ENCODE results near the gene TEF. TPM values are rescaled to one million over a fixed set of nuclear protein-coding genes. Genes with fewer than 3 reads are reported as not detected.
"Not testable (repeated sequence)": the region's sequence is repeated elsewhere in the genome, so short reads cannot be mapped to it uniquely, and the experiment has no call there.

The TEF gene
- total RNA-seq, 2 experiments from 2014 or later: 1.7 to 1.9 TPM

- H3K9me3 Mint-ChIP-seq: no peaks in the 10 kb centered on the region
- intact Hi-C loops (cut with micrococcal nuclease): no loop called here
- no peak overlapping the region for H3K4me3 Mint-ChIP-seq
- H3K36me3 Mint-ChIP-seq (ENCODE audit: low read depth): peaks cover 3% of the 10 kb centered on the region
- no peaks in the 10 kb centered on the region for H3K27me3 Mint-ChIP-seq (ENCODE audit: low read depth)
- DNase-seq: no peak
- no peak overlapping the region for H3K27ac Mint-ChIP-seq
- CTCF ChIA-PET: no interaction called here
- no peaks in the 10 kb centered on the region for H3K4me1 Mint-ChIP-seq (ENCODE audit: low read depth)
Observed at GRCh38 chr22:41397143-41397811, 15.5 kb downstream of the TEF start.

- intact Hi-C loops (cut with micrococcal nuclease): no loop called here
- Mint-ChIP-seq H3K9me3 (no peaks in the 10 kb centered on the region), H3K4me1 (ENCODE audit: low read depth) (peaks cover 3% of the 10 kb centered on the region), H3K27ac (no peak overlapping the region), H3K4me3 (no peak overlapping the region), H3K36me3 (ENCODE audit: low read depth) (peaks cover 3% of the 10 kb centered on the region), H3K27me3 (ENCODE audit: low read depth) (no peaks in the 10 kb centered on the region)
- CTCF ChIA-PET: no interaction called here
- no peak for DNase-seq
Observed at GRCh38 chr22:41398921-41399320, 17.2 kb downstream of the TEF start.

GRCh38 chr22:41401781-41402648 is 20.3 kb downstream of the TEF start:
- Mint-ChIP-seq H3K9me3 (no peaks in the 10 kb centered on the region), H3K27ac (peak overlapping the region; percentile 59), H3K4me3 (no peak overlapping the region), H3K27me3 (ENCODE audit: low read depth) (no peaks in the 10 kb centered on the region), H3K4me1 (ENCODE audit: low read depth) (peaks cover 12% of the 10 kb centered on the region), H3K36me3 (ENCODE audit: low read depth) (no peaks in the 10 kb centered on the region)
- no peak for DNase-seq
- intact Hi-C loops (cut with micrococcal nuclease): loop anchor here (5.0 kb wide), 1 partner anchor 195 kb away; no protein-coding TSS in a partner anchor
- CTCF ChIA-PET: interaction anchor here (1.0 to 5.9 kb wide), 9 partner anchors 15 to 479 kb away, joined by 3 to 84 read pairs (median 8); no protein-coding TSS in a partner anchor

GRCh38 chr22:41402851-41403250 is 21.1 kb downstream of the TEF start:
- intact Hi-C loops (cut with micrococcal nuclease): loop anchor here (1.0 to 5.0 kb wide), 5 partner anchors 41 to 194 kb away; no protein-coding TSS in a partner anchor
- not testable (repeated sequence) for H3K27ac Mint-ChIP-seq; H3K9me3 Mint-ChIP-seq; DNase-seq; H3K36me3 Mint-ChIP-seq (ENCODE audit: low read depth); H3K27me3 Mint-ChIP-seq (ENCODE audit: low read depth); H3K4me3 Mint-ChIP-seq
- CTCF ChIA-PET: interaction anchor here (0.6 to 5.9 kb wide), 17 partner anchors 9 to 480 kb away, joined by 3 to 84 read pairs (median 6); partner anchors contain the start of gene TEF
- H3K4me1 Mint-ChIP-seq (ENCODE audit: low read depth): peaks cover 12% of the 10 kb centered on the region

GRCh38 chr22:41403532-41404318 is 22.0 kb downstream of the TEF start:
- H3K4me1 Mint-ChIP-seq (ENCODE audit: low read depth): peaks cover 12% of the 10 kb centered on the region
- CTCF ChIA-PET: interaction anchor here (0.6 to 5.9 kb wide), 34 partner anchors 13 to 557 kb away, joined by 3 to 84 read pairs (median 5); partner anchors contain the start of genes PHF5A and TEF

GRCh38 chr22:41405588-41405987 is 23.8 kb downstream of the TEF start:
- H3K27ac Mint-ChIP-seq: no peak overlapping the region
- intact Hi-C loops (cut with micrococcal nuclease): no loop called here
- H3K4me1 Mint-ChIP-seq (ENCODE audit: low read depth): peaks cover 12% of the 10 kb centered on the region
- H3K4me3 Mint-ChIP-seq: no peak overlapping the region
- peak; percentile 25 for DNase-seq
- CTCF ChIA-PET: interaction anchor here (0.7 to 5.9 kb wide), 4 partner anchors 43 to 120 kb away, joined by 3 to 84 read pairs (median 48); no protein-coding TSS in a partner anchor
- H3K27me3 Mint-ChIP-seq (ENCODE audit: low read depth): no peaks in the 10 kb centered on the region
- no peaks in the 10 kb centered on the region for H3K9me3 Mint-ChIP-seq
- no peaks in the 10 kb centered on the region for H3K36me3 Mint-ChIP-seq (ENCODE audit: low read depth)

More at GRCh38 chr22:41403532-41404318, 22.0 kb downstream of the TEF start:
- Mint-ChIP-seq H3K36me3 (ENCODE audit: low read depth) (no peaks in the 10 kb centered on the region), H3K4me3 (no peak overlapping the region), H3K27me3 (ENCODE audit: low read depth) (no peaks in the 10 kb centered on the region), H3K9me3 (no peaks in the 10 kb centered on the region), H3K27ac (no peak overlapping the region)
- peak; percentile 92 for DNase-seq
- intact Hi-C loops (cut with micrococcal nuclease): loop anchor here (1.0 to 5.0 kb wide), 6 partner anchors 41 to 194 kb away; no protein-coding TSS in a partner anchor

- no peak overlapping the region for H3K4me3 Mint-ChIP-seq
- CTCF ChIA-PET: interaction anchor here (1.0 to 5.9 kb wide), 2 partner anchors 42 to 119 kb away, joined by 4 to 64 read pairs; no protein-coding TSS in a partner anchor
- H3K27ac Mint-ChIP-seq: no peak overlapping the region
- no peaks in the 10 kb centered on the region for H3K36me3 Mint-ChIP-seq (ENCODE audit: low read depth)
- intact Hi-C loops (cut with micrococcal nuclease): no loop called here
- no peaks in the 10 kb centered on the region for H3K27me3 Mint-ChIP-seq (ENCODE audit: low read depth)
- H3K4me1 Mint-ChIP-seq (ENCODE audit: low read depth): peaks cover 13% of the 10 kb centered on the region
- H3K9me3 Mint-ChIP-seq: no peaks in the 10 kb centered on the region
- DNase-seq: no peak
Observed at GRCh38 chr22:41406410-41406809, 24.7 kb downstream of the TEF start.

- no peaks in the 10 kb centered on the region for H3K9me3 Mint-ChIP-seq
- no peak overlapping the region for H3K27ac Mint-ChIP-seq
- intact Hi-C loops (cut with micrococcal nuclease): no loop called here
- CTCF ChIA-PET: interaction anchor here (1.0 kb wide), 1 partner anchor 41 kb away, joined by 4 read pairs; no protein-coding TSS in a partner anchor
- H3K4me3 Mint-ChIP-seq: no peak overlapping the region
- peaks cover under 1% of the 10 kb centered on the region for H3K36me3 Mint-ChIP-seq (ENCODE audit: low read depth)
- DNase-seq: no peak
- H3K4me1 Mint-ChIP-seq (ENCODE audit: low read depth): peaks cover 20% of the 10 kb centered on the region
- H3K27me3 Mint-ChIP-seq (ENCODE audit: low read depth): no peaks in the 10 kb centered on the region
Observed at GRCh38 chr22:41407433-41407832, 25.7 kb downstream of the TEF start.

GRCh38 chr22:41408665-41409064 is 26.9 kb downstream of the TEF start:
- H3K27me3 Mint-ChIP-seq (ENCODE audit: low read depth): no peaks in the 10 kb centered on the region
- no peaks in the 10 kb centered on the region for H3K9me3 Mint-ChIP-seq
- DNase-seq: no peak
- peaks cover 3% of the 10 kb centered on the region for H3K36me3 Mint-ChIP-seq (ENCODE audit: low read depth)
- intact Hi-C loops (cut with micrococcal nuclease): no loop called here
- no peak overlapping the region for H3K4me3 Mint-ChIP-seq
- H3K27ac Mint-ChIP-seq: no peak overlapping the region
- H3K4me1 Mint-ChIP-seq (ENCODE audit: low read depth): peaks cover 21% of the 10 kb centered on the region
- CTCF ChIA-PET: interaction anchor here (0.6 to 1.2 kb wide), 4 partner anchors 12 to 199 kb away, joined by 3 to 4 read pairs (median 3); partner anchors contain the start of gene PHF5A

GRCh38 chr22:41410311-41410751 is 28.6 kb downstream of the TEF start:
- Mint-ChIP-seq H3K36me3 (ENCODE audit: low read depth) (peaks cover 7% of the 10 kb centered on the region), H3K27ac (no peak overlapping the region), H3K27me3 (ENCODE audit: low read depth) (no peaks in the 10 kb centered on the region), H3K9me3 (no peaks in the 10 kb centered on the region), H3K4me3 (no peak overlapping the region), H3K4me1 (ENCODE audit: low read depth) (peaks cover 24% of the 10 kb centered on the region)
- DNase-seq: no peak
- CTCF ChIA-PET: interaction anchor here (0.7 to 1.4 kb wide), 4 partner anchors 107 to 131 kb away, joined by 3 to 5 read pairs (median 4); no protein-coding TSS in a partner anchor
- intact Hi-C loops (cut with micrococcal nuclease): no loop called here

- DNase-seq: no peak
- CTCF ChIA-PET: interaction anchor here (0.6 to 1.4 kb wide), 6 partner anchors 13 to 208 kb away, joined by 3 to 5 read pairs (median 3); no protein-coding TSS in a partner anchor
- H3K4me1 Mint-ChIP-seq (ENCODE audit: low read depth): peaks cover 25% of the 10 kb centered on the region
- no peaks in the 10 kb centered on the region for H3K27me3 Mint-ChIP-seq (ENCODE audit: low read depth)
- intact Hi-C loops (cut with micrococcal nuclease): no loop called here
- no peaks in the 10 kb centered on the region for H3K9me3 Mint-ChIP-seq
- H3K36me3 Mint-ChIP-seq (ENCODE audit: low read depth): peaks cover 7% of the 10 kb centered on the region
- peak overlapping the region; percentile 63 for H3K27ac Mint-ChIP-seq
- H3K4me3 Mint-ChIP-seq: no peak overlapping the region
Observed at GRCh38 chr22:41411021-41411851, 29.5 kb downstream of the TEF start.

All from activated naive CD4-positive, alpha-beta T cell treated with anti-CD3 and anti-CD28 coated beads for 36 hours (primary cell).